Measurements from ENCODE around the gene RRBP1. TPM values are rescaled to one million over a fixed set of nuclear protein-coding genes. Genes with fewer than 3 reads are reported as not detected.

RRBP1 gene
- polyA plus RNA-seq, 1 donor = 175 TPM

- no peak overlapping the region for H3K27ac ChIP-seq (ENCODE audit: low read length)
- 80% methylated on average over 1 of the region's 4 CpGs for WGBS (ENCODE audit: insufficient coverage, low lambda C conversion rate)
These were observed 5.7 kb downstream of the RRBP1 start for GRCh38 chr20:17676378-17676759.

GRCh38 chr20:17675519-17676377, 6.3 kb downstream of the RRBP1 start:
- Histone ChIP-seq H3K36me3 (ENCODE audit: control insufficient read depth, insufficient read depth, low read length) (peaks cover 77% of the 10 kb centered on the region), H3K27me3 (ENCODE audit: control insufficient read depth, insufficient read depth, low read length) (no peaks in the 10 kb centered on the region), H3K9me3 (ENCODE audit: control insufficient read depth, low read depth, low read length) (no peaks in the 10 kb centered on the region), H3K4me3 (ENCODE audit: low read length) (no peak overlapping the region), H3K27ac (ENCODE audit: low read length) (no peak overlapping the region), H3K4me1 (ENCODE audit: control insufficient read depth, insufficient read depth, low read length) (peaks cover 28% of the 10 kb centered on the region)
- 90% methylated on average over 5 of the region's 13 CpGs for WGBS (ENCODE audit: insufficient coverage, low lambda C conversion rate)
- no peak for DNase-seq

More at GRCh38 chr20:17676378-17676759, 5.7 kb downstream of the RRBP1 start:
- Histone ChIP-seq H3K4me3 (ENCODE audit: low read length) (no peak overlapping the region), H3K27me3 (ENCODE audit: control insufficient read depth, insufficient read depth, low read length) (no peaks in the 10 kb centered on the region), H3K4me1 (ENCODE audit: control insufficient read depth, insufficient read depth, low read length) (peaks cover 28% of the 10 kb centered on the region), H3K36me3 (ENCODE audit: control insufficient read depth, insufficient read depth, low read length) (peaks cover 74% of the 10 kb centered on the region), H3K9me3 (ENCODE audit: control insufficient read depth, low read depth, low read length) (no peaks in the 10 kb centered on the region)
- no peak for DNase-seq

- H3K4me3 ChIP-seq (ENCODE audit: low read length) = no peak overlapping the region
- H3K27ac ChIP-seq (ENCODE audit: low read length) = no peak overlapping the region
- no CpG with 5 or more reads among the region's 9 CpGs for whole genome bisulfite sequencing (ENCODE audit: insufficient coverage, low lambda C conversion rate)
- H3K27me3 ChIP-seq (ENCODE audit: control insufficient read depth, insufficient read depth, low read length) = no peaks in the 10 kb centered on the region
- peaks cover 80% of the 10 kb centered on the region for H3K36me3 ChIP-seq (ENCODE audit: control insufficient read depth, insufficient read depth, low read length)
- DNase-seq = no peak
- no peaks in the 10 kb centered on the region for H3K9me3 ChIP-seq (ENCODE audit: control insufficient read depth, low read depth, low read length)
- H3K4me1 ChIP-seq (ENCODE audit: control insufficient read depth, insufficient read depth, low read length) = peaks cover 23% of the 10 kb centered on the region
These were observed 7.1 kb downstream of the RRBP1 start for GRCh38 chr20:17674722-17675518.

GRCh38 chr20:17673084-17673483, 9.0 kb downstream of the RRBP1 start:
- no peak overlapping the region for H3K27ac ChIP-seq (ENCODE audit: low read length)
- 0% methylated on average over 1 of the region's 7 CpGs for WGBS (ENCODE audit: insufficient coverage, low lambda C conversion rate)
- H3K4me3 ChIP-seq (ENCODE audit: low read length) = no peak overlapping the region
- peaks cover 72% of the 10 kb centered on the region for H3K36me3 ChIP-seq (ENCODE audit: control insufficient read depth, insufficient read depth, low read length)
- H3K27me3 ChIP-seq (ENCODE audit: control insufficient read depth, insufficient read depth, low read length) = no peaks in the 10 kb centered on the region
- H3K9me3 ChIP-seq (ENCODE audit: control insufficient read depth, low read depth, low read length) = no peaks in the 10 kb centered on the region
- no peak for DNase-seq
- peaks cover 6% of the 10 kb centered on the region for H3K4me1 ChIP-seq (ENCODE audit: control insufficient read depth, insufficient read depth, low read length)

GRCh38 chr20:17671565-17671964, 10.5 kb downstream of the RRBP1 start:
- no peak overlapping the region for H3K4me3 ChIP-seq (ENCODE audit: low read length)
- H3K9me3 ChIP-seq (ENCODE audit: control insufficient read depth, low read depth, low read length) = no peaks in the 10 kb centered on the region
- peaks cover 69% of the 10 kb centered on the region for H3K36me3 ChIP-seq (ENCODE audit: control insufficient read depth, insufficient read depth, low read length)
- H3K27me3 ChIP-seq (ENCODE audit: control insufficient read depth, insufficient read depth, low read length) = no peaks in the 10 kb centered on the region
- H3K27ac ChIP-seq (ENCODE audit: low read length) = no peak overlapping the region
- peaks cover 6% of the 10 kb centered on the region for H3K4me1 ChIP-seq (ENCODE audit: control insufficient read depth, insufficient read depth, low read length)
- no peak for DNase-seq
- no CpG with 5 or more reads among the region's 4 CpGs for WGBS (ENCODE audit: insufficient coverage, low lambda C conversion rate)

- DNase-seq = no peak
- no peak overlapping the region for H3K27ac ChIP-seq (ENCODE audit: low read length)
- no peak overlapping the region for H3K4me3 ChIP-seq (ENCODE audit: low read length)
- H3K27me3 ChIP-seq (ENCODE audit: control insufficient read depth, insufficient read depth, low read length) = no peaks in the 10 kb centered on the region
- 83% methylated on average over 1 of the region's 1 CpG for WGBS (ENCODE audit: insufficient coverage, low lambda C conversion rate)
- H3K4me1 ChIP-seq (ENCODE audit: control insufficient read depth, insufficient read depth, low read length) = peaks cover 6% of the 10 kb centered on the region
- H3K36me3 ChIP-seq (ENCODE audit: control insufficient read depth, insufficient read depth, low read length) = peaks cover 65% of the 10 kb centered on the region
- H3K9me3 ChIP-seq (ENCODE audit: control insufficient read depth, low read depth, low read length) = no peaks in the 10 kb centered on the region
These were observed 11.0 kb downstream of the RRBP1 start for GRCh38 chr20:17671011-17671410.

GRCh38 chr20:17669306-17669931, 12.6 kb downstream of the RRBP1 start:
- Histone ChIP-seq H3K27me3 (ENCODE audit: control insufficient read depth, insufficient read depth, low read length) (no peaks in the 10 kb centered on the region), H3K27ac (ENCODE audit: low read length) (no peak overlapping the region), H3K4me1 (ENCODE audit: control insufficient read depth, insufficient read depth, low read length) (no peaks in the 10 kb centered on the region), H3K36me3 (ENCODE audit: control insufficient read depth, insufficient read depth, low read length) (peaks cover 54% of the 10 kb centered on the region), H3K4me3 (ENCODE audit: low read length) (no peak overlapping the region), H3K9me3 (ENCODE audit: control insufficient read depth, low read depth, low read length) (no peaks in the 10 kb centered on the region)
- DNase-seq = no peak
- 94% methylated on average over 4 of the region's 12 CpGs for WGBS (ENCODE audit: insufficient coverage, low lambda C conversion rate)

GRCh38 chr20:17668432-17668831, 13.6 kb downstream of the RRBP1 start:
- Histone ChIP-seq H3K9me3 (ENCODE audit: control insufficient read depth, low read depth, low read length) (no peaks in the 10 kb centered on the region), H3K36me3 (ENCODE audit: control insufficient read depth, insufficient read depth, low read length) (peaks cover 50% of the 10 kb centered on the region), H3K4me3 (ENCODE audit: low read length) (no peak overlapping the region), H3K27ac (ENCODE audit: low read length) (no peak overlapping the region), H3K4me1 (ENCODE audit: control insufficient read depth, insufficient read depth, low read length) (no peaks in the 10 kb centered on the region), H3K27me3 (ENCODE audit: control insufficient read depth, insufficient read depth, low read length) (no peaks in the 10 kb centered on the region)
- WGBS (ENCODE audit: insufficient coverage, low lambda C conversion rate) = no CpG with 5 or more reads among the region's 3 CpGs
- DNase-seq = no peak

- H3K9me3 ChIP-seq (ENCODE audit: control insufficient read depth, low read depth, low read length) = no peaks in the 10 kb centered on the region
- no peaks in the 10 kb centered on the region for H3K27me3 ChIP-seq (ENCODE audit: control insufficient read depth, insufficient read depth, low read length)
- no peaks in the 10 kb centered on the region for H3K4me1 ChIP-seq (ENCODE audit: control insufficient read depth, insufficient read depth, low read length)
- no peak overlapping the region for H3K27ac ChIP-seq (ENCODE audit: low read length)
- peaks cover 47% of the 10 kb centered on the region for H3K36me3 ChIP-seq (ENCODE audit: control insufficient read depth, insufficient read depth, low read length)
- H3K4me3 ChIP-seq (ENCODE audit: low read length) = no peak overlapping the region
- WGBS (ENCODE audit: insufficient coverage, low lambda C conversion rate) = no CpG with 5 or more reads among the region's 3 CpGs
- DNase-seq = no peak
These were observed 14.6 kb downstream of the RRBP1 start for GRCh38 chr20:17667445-17667844.

GRCh38 chr20:17666481-17666880, 15.6 kb downstream of the RRBP1 start:
- no CpG with 5 or more reads among the region's 2 CpGs for WGBS (ENCODE audit: insufficient coverage, low lambda C conversion rate)
- H3K9me3 ChIP-seq (ENCODE audit: control insufficient read depth, low read depth, low read length) = no peaks in the 10 kb centered on the region
- H3K4me3 ChIP-seq (ENCODE audit: low read length) = no peak overlapping the region
- H3K27ac ChIP-seq (ENCODE audit: low read length) = no peak overlapping the region
- peaks cover 40% of the 10 kb centered on the region for H3K36me3 ChIP-seq (ENCODE audit: control insufficient read depth, insufficient read depth, low read length)
- peaks cover 4% of the 10 kb centered on the region for H3K4me1 ChIP-seq (ENCODE audit: control insufficient read depth, insufficient read depth, low read length)
- no peaks in the 10 kb centered on the region for H3K27me3 ChIP-seq (ENCODE audit: control insufficient read depth, insufficient read depth, low read length)
- no peak for DNase-seq

Measured in large intestine (tissue), 3 donors.